ENCODE measurements around the gene ZNF354B. TPM values are rescaled to one million over a fixed set of nuclear protein-coding genes. Genes with fewer than 3 reads are reported as not detected.

ZNF354B gene
- total RNA-seq, 2 experiments from 2014 or later: 9.2 to 15.2 TPM

DNA sequence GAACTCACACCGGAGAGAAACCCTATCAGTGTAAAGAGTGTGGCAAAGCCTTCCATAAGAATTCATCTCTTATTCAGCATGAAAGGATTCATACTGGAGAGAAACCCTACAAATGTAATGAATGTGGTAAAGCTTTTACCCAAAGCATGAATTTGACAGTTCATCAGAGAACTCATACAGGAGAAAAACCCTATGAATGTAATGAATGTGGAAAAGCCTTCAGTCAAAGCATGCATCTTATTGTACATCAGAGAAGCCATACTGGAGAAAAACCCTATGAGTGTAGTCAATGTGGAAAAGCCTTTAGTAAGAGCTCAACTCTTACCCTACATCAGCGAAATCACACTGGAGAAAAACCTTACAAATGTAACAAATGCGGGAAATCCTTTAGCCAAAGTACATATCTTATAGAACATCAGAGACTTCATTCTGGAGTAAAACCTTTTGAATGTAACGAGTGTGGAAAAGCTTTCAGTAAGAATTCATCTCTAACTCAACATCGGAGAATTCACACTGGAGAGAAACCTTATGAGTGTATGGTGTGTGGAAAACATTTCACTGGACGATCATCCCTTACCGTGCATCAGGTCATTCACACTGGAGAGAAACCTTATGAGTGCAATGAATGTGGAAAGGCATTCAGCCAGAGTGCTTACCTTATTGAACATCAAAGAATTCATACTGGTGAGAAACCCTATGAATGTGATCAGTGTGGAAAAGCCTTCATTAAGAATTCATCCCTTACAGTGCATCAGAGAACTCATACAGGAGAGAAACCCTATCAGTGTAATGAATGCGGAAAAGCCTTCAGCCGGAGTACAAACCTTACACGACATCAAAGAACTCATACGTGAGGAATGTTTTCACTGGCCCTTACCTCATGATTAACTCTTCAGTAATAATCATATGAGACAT lies 72.3 kb downstream of the ZNF354B start:
- H3K9me3 Mint-ChIP-seq (ENCODE audit: low read depth): peaks cover 64% of the 10 kb centered on the region
- DNase-seq (no peak), ATAC-seq (no peak)
- no peak overlapping the region for H3K27ac Mint-ChIP-seq
- CTCF ChIA-PET: no interaction called here
- no peaks in the 10 kb centered on the region for H3K27me3 Mint-ChIP-seq
- peaks cover 18% of the 10 kb centered on the region for H3K36me3 Mint-ChIP-seq
- H3K4me1 Mint-ChIP-seq: no peaks in the 10 kb centered on the region
- H3K4me3 Mint-ChIP-seq: no peak overlapping the region

Other genes starting within 250 kb of the ZNF354B start
- gene CLK4, start 232.9 kb upstream of the ZNF354B start, total RNA-seq: 10 to 100 TPM; 25.2 to 29.4 TPM
- gene ZNF354A, start 129.3 kb upstream of the ZNF354B start, total RNA-seq: 1 to 10 TPM; 6.0 to 7.0 TPM
- gene ZFP2, start 36.0 kb downstream of the ZNF354B start, total RNA-seq: under 1 TPM in 1 of 2 experiments, not detected in 1; 0.19 TPM
- gene ZNF454, start 81.2 kb downstream of the ZNF354B start, total RNA-seq: not detected
- not detected for gene GRM6, start 135.4 kb downstream of the ZNF354B start, total RNA-seq
- gene ZNF879, start 163.9 kb downstream of the ZNF354B start, total RNA-seq: 1 to 10 TPM; 3.5 to 3.8 TPM
- 1 to 10 TPM; 5.0 to 6.0 TPM for gene ZNF354C, start 200.4 kb downstream of the ZNF354B start, total RNA-seq

Data from activated CD8-positive, alpha-beta memory T cell treated with anti-CD3 and anti-CD28 coated beads, Interleukin-2, amount 10 ng/mL, durations not matched to agents 7 days and 5 days (primary cell).